GM21576 (cell line): ENCODE data around the gene PRSS12.
"Not testable (repeated sequence)": the region's sequence is repeated elsewhere in the genome, so short reads cannot be mapped to it uniquely, and the experiment has no call there.

Experiments used
- ATAC-seq: cut with Tn5 transposase; IDR thresholded peaks from one replicate; pipeline ENCODE4 v1.9.1; 2021; ENCODE audit warnings: mild to moderate bottlenecking, moderate library complexity; ENCODE audit not compliant: unreplicated experiment

The PRSS12 gene

DNA sequence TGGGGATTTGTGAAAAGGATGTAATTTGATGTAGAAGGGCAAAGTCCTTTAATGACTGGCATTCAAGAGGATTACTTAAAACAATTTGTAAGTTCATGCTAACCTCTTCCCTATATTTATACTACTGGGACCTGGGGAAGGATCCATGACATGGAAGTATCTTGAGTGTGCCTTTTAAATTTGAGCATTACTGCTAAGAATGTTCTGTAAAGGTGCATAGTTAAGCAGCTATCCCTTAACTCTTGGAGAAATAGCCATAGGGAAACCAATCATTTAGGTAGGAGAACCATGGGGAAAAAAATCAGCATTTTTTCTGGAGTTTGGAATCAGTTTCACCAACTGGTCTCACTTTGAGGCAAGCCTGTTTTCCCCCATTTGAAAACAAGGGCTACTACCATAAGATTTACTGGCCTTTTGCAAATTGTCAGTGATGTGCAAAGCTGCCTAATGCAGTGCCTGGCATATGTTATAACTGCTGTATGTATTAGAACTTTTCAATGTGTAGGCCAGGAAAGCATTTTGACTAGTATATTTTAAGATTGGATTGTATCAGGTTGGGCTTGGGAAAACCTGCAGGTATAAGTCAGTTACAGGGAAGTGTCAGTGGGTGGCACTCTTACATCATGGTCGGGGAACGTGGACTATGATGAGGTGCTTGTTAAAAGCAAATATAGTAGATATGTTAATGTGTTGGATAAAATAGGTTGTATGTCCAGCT lies 72.1 kb downstream of the PRSS12 start:
- ATAC-seq: peak; percentile 37

DNA sequence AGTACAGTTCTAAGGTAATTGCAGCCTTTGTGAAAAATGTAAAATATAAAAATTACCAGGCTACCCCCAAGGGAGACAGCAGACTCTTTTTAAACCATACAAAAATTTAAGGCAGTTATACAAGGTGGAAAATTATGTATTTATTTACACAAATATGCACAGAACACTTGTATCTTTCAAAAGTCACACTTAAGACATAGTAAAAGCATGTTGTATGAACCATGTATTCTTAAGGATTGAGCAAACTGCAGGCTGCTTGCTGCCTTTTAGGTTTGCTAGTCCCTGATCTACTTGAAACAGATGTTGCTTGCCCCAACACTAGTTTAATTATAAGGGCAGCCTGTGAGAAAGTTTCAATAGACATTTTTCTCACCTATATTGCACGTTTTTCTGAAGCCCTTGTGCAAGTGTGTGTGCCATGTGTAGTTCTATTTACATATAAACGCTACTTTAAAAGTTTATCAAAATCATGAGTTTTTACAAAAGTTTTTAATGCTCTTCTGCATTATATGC lies 72.8 kb downstream of the PRSS12 start:
- ATAC-seq: no peak

DNA sequence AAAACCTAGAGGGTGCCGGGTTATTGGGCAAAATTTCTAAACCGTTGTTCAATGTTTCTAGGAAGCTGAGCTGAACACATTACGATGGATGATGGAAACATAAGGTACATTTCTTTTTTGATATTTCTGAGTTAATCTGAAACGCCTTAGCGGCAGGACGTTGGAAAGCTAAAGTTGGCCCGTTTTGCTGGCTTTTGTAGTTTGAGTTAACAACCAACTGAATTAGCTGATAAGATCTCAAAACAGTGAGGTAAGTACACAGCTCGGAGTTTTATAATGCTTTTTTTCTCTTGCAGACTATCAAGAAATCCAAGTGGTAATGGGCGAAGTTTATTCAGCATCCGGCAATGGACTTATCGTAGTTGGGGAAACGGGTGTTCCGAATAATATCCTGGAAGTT lies 73.5 kb downstream of the PRSS12 start:
- no peak for ATAC-seq

DNA sequence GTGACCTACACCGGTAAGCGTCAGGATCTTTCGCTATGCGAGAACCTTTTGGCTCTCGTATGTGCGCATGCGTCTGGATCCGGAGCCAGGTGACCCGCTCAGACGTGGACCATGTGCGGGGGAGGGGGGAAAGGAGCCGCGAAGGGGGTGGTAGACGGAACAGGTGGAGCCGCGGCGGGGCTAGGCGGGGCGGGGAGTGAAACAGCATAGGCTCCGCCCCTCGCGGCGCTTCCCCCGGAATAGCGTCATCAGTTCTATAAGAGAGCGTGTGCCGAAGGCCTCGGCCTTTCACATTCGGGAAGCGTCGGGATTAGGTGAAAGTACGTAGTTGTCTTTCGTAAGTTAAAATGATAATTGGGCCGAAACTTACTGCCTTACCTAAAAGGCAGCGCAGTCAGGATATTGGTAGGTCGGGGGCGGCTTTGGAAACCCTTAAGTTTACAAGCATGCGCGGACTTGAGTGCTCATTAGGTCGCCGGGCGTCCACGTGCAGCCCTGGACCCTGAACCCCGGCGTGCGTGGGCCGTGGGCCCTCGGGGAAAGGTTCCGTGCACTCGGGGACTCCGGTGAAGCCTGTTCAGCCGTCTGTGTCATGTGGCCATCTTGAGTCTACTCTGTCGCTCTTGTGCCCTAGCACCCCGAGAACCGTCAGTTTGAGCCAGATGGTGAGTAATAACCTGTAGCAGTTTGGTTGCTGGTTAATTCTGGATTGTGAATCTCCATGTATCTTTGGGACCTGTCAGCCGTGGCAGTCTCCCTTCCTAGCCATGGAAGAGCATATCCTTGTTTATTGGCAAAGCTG lies 74.1 kb downstream of the PRSS12 start:
- ATAC-seq: peak; percentile 88

DNA sequence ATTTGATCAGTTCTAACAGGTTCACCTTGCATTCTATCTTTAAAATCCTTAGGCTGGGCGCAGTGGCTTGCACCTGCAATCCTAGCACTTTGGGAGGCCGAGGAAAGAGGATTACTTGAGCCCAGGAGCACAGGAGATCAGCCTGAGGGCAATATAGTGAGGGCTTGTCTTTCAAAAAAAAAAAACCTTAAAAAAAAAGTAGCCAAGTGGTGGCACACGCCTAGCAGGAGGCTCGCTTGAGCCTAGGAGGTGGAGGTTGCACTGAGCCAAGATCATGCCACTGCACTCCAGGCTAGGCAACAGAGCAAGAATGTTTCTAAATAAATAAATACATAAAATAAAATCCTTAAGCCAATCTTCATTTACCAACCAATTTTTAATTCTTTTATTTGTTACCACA lies 75.6 kb downstream of the PRSS12 start:
- ATAC-seq: no peak

DNA sequence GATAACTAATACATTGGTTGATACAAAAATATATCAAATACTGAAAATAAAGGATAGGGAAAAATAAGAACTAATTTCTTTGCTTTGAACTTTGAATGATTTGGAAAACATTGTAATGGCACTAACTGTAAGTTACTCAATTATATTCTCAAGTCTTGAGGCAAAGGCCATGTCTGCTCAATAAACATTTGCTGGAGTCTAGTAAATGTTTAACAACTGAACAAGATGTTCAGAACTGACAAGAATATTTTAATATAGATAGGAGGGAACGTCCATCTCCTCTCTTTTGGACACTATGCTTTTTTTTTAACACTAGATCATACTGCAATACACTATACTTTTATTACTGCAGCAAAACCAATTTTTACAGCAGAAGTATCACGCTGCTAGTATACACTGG lies 76.2 kb downstream of the PRSS12 start:
- no peak for ATAC-seq

DNA sequence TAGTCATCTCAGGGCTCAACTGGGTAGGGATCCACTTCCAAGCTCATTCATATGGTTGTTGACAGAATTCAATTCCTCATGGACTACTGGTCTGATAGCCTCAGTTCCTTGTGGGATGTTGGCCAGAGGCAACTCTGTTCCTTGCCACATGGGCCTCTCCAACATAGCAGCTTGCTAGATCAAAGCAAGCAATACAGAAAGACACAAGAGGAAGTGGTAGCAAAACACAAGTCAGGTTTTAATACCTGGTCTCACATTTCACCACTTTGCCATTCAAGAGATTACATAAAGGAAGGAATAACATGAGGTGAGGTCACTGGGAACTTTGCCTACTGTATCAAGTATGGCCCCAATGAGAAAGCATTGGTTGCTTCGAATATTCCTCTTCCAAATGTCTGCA lies 79.2 kb downstream of the PRSS12 start:
- no peak for ATAC-seq

DNA sequence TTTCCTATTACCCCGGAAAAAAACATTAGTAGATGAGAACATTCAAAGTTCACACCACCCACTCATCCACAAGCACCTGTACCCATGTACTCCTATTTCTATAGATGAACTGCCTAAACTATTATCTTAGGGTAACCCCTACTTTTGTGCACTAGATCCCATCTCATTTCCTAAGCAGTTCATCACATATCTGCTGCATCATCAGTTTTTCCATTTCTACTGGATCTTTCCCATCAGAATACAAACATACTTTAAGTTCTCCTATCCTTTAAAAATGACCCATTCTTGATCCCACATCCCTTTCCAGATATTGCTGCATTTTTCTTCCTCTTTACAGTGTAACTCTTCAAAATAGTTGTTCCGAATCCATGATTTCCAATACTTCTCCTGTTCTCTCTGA lies 81.0 kb downstream of the PRSS12 start:
- no peak for ATAC-seq

DNA sequence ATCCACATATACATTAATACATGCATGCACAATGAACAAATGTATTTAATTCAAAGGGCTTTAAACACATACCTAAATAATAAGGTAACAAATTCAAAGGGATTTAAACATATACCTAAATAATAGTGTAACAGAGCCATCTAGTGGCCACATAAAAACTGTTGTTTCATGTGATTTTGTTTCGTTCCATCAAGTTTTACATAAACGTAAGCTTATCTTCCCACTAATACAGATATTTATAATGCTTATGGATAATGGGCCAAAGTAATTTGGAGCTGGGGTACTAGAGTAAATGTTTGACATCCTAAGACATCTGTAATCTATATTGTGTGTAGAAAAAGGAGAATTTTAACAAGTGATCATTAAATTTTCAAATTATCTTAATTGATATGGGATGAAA lies 82.3 kb downstream of the PRSS12 start:
- peak; percentile 54 for ATAC-seq

DNA sequence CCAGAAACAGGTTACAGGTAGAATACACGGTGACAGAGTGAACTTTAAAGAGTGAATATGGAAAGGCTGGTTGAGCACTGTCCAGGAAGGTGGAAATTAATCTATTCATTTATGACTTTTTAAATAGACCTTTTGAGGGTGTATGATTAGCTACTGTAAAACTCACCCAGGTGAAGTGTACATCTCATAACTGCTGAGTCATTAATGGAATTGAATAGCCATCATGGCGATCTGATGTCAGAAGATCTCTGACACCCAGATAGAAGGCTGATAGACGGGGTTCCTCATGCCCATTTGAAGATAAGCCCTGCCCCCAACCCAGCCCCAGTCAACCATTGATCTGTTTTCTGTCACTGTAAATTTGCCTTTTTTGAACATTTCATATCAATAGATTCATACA lies 84.0 kb downstream of the PRSS12 start:
- no peak for ATAC-seq

DNA sequence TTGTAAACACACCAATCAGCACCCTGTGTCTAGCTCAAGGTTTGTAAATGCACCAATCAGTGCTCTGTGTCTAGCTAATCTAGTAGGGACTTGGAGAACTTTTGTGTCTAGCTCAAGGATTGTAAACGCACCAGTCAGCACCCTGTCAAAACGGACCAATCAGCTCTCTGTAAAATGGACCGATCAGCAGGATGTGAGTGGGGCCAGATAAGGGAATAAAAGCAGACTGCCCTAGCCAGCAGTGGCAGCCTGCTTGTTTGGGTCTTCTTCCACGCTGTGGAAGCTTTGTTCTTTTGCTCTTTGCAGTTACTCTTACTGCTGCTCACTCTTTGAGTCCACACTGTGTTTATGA lies 86.7 kb downstream of the PRSS12 start:
- not testable (repeated sequence) for ATAC-seq

DNA sequence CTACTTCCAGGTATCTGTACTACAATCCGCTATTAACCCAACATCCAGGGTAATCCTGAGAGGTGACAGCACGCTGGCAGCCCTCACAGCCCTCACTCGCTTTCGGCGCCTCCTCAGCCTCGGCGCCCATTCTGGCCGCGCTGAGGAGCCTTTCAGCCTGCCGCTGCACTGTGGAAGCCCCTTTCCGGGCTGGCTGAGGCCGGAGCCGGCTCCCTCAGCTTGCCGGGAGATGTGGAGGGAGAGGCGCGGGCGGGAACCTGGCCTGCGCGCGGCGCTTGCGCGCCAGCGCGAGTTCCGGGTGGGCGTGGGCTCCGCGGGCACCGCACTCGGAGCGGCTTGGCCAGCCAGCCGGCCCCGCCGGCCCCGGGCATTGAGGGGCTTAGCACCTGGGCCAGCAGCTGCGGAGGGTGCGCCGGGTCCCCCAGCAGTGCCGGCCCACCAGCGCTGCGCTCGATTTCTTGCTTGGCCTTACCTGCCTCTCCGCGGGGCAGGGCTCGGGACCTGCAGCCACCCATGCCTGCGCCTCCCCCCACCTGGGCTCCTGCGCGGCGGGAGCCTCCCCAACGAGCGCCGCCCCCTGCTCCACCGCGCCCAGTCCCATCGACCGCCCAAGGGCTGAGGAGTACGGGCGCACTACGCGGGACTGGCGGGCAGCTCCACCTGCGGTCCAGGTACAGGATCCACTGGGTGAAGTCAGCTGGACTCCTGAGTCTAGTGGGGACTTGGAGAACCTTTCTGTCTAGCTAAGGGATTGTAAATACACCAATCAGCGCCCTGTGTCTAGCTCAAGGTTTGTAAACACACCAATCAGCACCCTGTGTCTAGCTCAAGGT lies 87.3 kb downstream of the PRSS12 start:
- ATAC-seq: no peak

DNA sequence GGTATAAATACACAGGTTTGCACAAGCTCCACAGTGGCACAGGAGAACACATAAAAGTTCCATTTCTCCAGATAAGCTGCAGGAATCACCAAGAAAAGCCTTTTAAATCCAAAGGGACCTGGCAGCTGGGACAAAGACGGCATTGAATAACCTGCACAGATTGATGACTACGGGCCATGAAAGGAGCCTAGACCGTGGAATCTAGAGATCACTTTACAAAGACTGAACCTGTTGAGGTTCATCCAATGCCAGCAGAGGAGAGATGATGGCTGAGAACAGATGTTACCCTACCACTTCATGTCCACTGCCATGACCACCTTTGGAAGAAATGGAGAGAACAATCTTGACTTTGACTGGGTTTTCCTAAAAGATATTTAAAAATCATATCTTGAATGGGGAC lies 88.7 kb downstream of the PRSS12 start:
- no peak for ATAC-seq

DNA sequence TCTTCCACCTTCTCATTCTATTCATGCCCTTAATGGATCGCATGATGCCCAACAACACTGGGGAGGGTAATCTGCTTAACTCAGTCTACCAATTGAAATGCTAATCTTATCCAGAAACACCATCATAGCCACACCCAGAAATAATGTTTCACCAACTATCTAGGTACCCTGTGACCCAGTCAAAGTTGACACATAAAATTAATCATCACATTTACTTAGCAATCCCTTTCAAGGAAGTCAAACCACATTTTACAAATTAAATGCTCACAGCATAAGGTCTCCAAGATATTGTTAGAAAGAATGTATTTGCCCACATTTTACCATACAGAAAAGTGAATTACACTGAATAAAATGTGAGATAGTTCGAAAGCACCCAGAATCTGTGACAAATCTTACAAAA lies 92.5 kb downstream of the PRSS12 start:
- no peak for ATAC-seq

DNA sequence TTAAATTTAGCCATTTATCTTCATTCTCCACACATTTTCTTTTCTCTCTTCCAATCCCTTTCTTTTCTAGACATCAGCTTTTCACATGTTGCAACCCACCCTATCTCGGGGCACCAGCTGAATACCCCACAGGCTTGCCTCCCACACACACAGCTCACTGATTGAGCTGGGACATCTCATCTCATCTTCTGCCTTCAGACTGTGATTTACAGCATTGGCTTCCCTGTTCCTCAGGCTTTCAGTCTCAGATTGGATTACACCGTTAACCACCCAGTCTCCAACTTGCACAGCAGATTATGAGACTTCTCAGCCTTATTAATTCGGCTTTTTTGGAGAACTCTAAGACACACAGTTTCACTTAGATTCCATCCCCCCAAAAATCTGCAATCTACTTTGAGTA lies 93.7 kb downstream of the PRSS12 start:
- ATAC-seq: no peak

DNA sequence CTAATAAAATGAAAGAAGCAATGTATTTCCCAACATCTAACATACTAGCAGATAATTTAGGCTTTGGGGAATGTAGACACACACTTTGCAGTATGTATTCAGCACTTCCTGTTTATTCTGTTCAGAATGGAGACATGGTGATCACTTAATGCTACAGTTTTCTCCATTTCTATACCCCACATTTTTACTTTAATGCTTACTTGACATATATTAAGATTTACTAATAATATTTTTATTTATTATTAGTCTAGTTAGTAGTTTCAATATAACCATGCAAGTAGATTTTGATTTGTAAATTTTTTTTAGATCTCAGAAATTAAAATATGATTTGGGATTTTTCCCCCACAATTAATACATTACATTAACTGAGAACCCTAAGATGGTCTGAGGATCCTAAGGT lies 98.4 kb downstream of the PRSS12 start:
- no peak for ATAC-seq

DNA sequence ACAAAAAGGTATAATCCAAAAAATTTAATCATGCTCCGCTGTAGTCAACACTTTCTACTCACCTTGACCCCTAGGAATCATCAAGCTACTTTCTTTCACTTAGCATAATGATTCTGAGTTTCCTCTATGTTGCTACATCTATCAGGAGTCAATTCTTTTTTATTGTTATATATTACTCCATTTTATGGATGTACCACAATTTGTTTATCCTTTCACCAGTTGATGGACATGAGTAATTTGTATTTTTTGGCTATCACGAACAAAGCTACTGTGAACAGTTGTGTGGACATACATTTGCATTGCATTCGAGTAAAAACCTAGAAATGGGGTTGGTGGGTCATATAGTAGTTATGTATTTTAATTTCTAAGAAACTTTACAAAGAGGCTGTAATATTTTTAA lies 102.9 kb downstream of the PRSS12 start:
- no peak for ATAC-seq

DNA sequence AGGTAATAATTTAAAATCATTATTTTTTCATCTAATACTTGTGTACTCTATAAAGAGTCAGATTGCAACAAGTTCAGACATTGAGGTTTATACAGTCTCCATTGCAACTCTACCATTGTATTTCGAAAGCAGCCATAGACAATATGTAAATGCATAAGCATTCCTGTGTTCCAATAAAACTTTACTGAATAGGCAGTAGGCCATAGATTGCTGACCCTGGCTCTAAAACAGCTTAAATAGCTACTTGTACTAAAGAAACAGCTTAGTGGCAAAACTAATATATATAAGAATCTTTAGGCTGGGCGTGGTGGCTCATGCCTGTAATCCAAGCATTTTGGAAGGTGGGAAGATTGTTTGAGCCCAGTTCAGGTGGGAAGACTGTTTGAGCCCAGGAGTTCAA lies 115.3 kb downstream of the PRSS12 start:
- no peak for ATAC-seq

DNA sequence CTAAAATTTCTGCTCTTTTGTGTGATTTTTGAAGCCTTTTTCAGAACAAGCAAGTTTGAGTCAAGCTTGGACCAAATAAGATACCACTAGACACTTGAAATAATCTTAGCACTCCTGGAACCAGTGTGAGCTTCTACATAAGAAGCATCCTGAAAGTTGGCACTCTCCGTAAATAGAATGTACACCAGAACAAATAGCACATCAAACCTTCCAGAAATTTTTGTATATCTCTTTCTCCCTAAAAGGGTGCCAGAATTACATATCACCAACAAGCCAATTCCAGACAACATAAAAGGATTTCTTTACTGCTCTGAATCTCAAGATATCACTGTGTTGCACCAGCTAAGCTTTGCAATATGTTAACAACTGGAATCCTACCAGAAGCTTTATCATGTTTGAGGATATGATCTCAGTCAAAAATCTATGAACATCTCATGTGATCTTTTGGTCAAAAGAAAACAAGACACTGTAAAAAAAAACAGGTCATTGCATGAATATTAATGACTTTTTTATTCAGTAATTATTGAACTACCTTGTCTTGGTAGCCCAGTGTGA lies 117.2 kb downstream of the PRSS12 start:
- ATAC-seq: no peak
